IPS DF 6.9 (cell line): ENCODE measurements around the gene COL25A1.

ENCODE experiments used
- DNase-seq: peaks from one replicate; pipeline ENCODE4 v3.0.0-alpha.2; 2013; ENCODE audit warnings: low read depth, low spot score
- H3K27ac ChIP-seq: one replicate; pipeline ENCODE4 v1.5.1; 2013; ENCODE audit warnings: low read length, control low read depth
- H3K27me3 ChIP-seq: 2 replicates; pipeline ENCODE4 v1.6.1; 2013; ENCODE audit warnings: mild to moderate bottlenecking, low read length; ENCODE audit not compliant: control insufficient read depth, insufficient read depth
- H3K36me3 ChIP-seq: 2 replicates; pipeline ENCODE4 v1.6.1; 2013; ENCODE audit warnings: low read length; ENCODE audit not compliant: control insufficient read depth, insufficient read depth
- H3K4me1 ChIP-seq: 2 replicates; pipeline ENCODE4 v1.6.1; 2013; ENCODE audit warnings: low read length; ENCODE audit not compliant: control insufficient read depth, insufficient read depth
- H3K4me3 ChIP-seq: 2 replicates; pipeline ENCODE4 v1.5.1; 2013; ENCODE audit warnings: mild to moderate bottlenecking, low read length
- H3K9me3 ChIP-seq: 2 replicates; pipeline ENCODE4 v1.6.1; 2013; ENCODE audit warnings: low read length, inconsistent platforms; ENCODE audit not compliant: control insufficient read depth, insufficient read depth
- WGBS: extraction: QIAGEN DNeasy Blood & Tissue Kit; methylation state at CpG from one replicate; pipeline ENCODE4 v1.1.7; 2013; ENCODE audit warnings: mixed read lengths, missing lambda C conversion rate; ENCODE audit not compliant: insufficient read length, insufficient coverage; 5-methylcytosine and 5-hydroxymethylcytosine counted together

The COL25A1 gene

GRCh38 chr4:108787724-108788123 is 514.7 kb downstream of the COL25A1 start:
- no peak overlapping the region for H3K4me3 ChIP-seq
- H3K36me3 ChIP-seq, result no peaks in the 10 kb centered on the region
- H3K27ac ChIP-seq, result no peak overlapping the region
- no peaks in the 10 kb centered on the region for H3K9me3 ChIP-seq
- H3K27me3 ChIP-seq, result no peaks in the 10 kb centered on the region
- WGBS, result no CpG with 5 or more reads among the region's 16 CpGs
- no peaks in the 10 kb centered on the region for H3K4me1 ChIP-seq
- DNase-seq, result no peak

GRCh38 chr4:108787106-108787505 is 515.4 kb downstream of the COL25A1 start:
- H3K27me3 ChIP-seq, result no peaks in the 10 kb centered on the region
- H3K36me3 ChIP-seq, result no peaks in the 10 kb centered on the region
- no peak overlapping the region for H3K27ac ChIP-seq
- WGBS, result no CpG with 5 or more reads among the region's 14 CpGs
- no peak for DNase-seq
- H3K9me3 ChIP-seq, result no peaks in the 10 kb centered on the region
- no peak overlapping the region for H3K4me3 ChIP-seq
- H3K4me1 ChIP-seq, result no peaks in the 10 kb centered on the region

GRCh38 chr4:108786351-108786750 is 516.1 kb downstream of the COL25A1 start:
- no peak for DNase-seq
- H3K4me3 ChIP-seq, result no peak overlapping the region
- H3K9me3 ChIP-seq, result no peaks in the 10 kb centered on the region
- no peak overlapping the region for H3K27ac ChIP-seq
- no peaks in the 10 kb centered on the region for H3K4me1 ChIP-seq
- no CpG with 5 or more reads among the region's 8 CpGs for WGBS
- H3K36me3 ChIP-seq, result no peaks in the 10 kb centered on the region
- no peaks in the 10 kb centered on the region for H3K27me3 ChIP-seq

- H3K36me3 ChIP-seq, result no peaks in the 10 kb centered on the region
- H3K9me3 ChIP-seq, result no peaks in the 10 kb centered on the region
- no peaks in the 10 kb centered on the region for H3K27me3 ChIP-seq
- H3K4me1 ChIP-seq, result no peaks in the 10 kb centered on the region
- no CpG with 5 or more reads among the region's 3 CpGs for WGBS
- H3K27ac ChIP-seq, result no peak overlapping the region
- no peak overlapping the region for H3K4me3 ChIP-seq
- no peak for DNase-seq
Observed at GRCh38 chr4:108783665-108784463, 518.6 kb downstream of the COL25A1 start.

- Histone ChIP-seq H3K27ac (no peak overlapping the region), H3K4me1 (no peaks in the 10 kb centered on the region), H3K9me3 (no peaks in the 10 kb centered on the region), H3K4me3 (no peak overlapping the region), H3K27me3 (no peaks in the 10 kb centered on the region), H3K36me3 (no peaks in the 10 kb centered on the region)
- no peak for DNase-seq
Observed at GRCh38 chr4:108779958-108780357, 522.5 kb downstream of the COL25A1 start.

- Histone ChIP-seq H3K27ac (no peak overlapping the region), H3K4me1 (no peaks in the 10 kb centered on the region), H3K36me3 (no peaks in the 10 kb centered on the region), H3K4me3 (no peak overlapping the region), H3K9me3 (no peaks in the 10 kb centered on the region), H3K27me3 (no peaks in the 10 kb centered on the region)
- WGBS, result no CpG with 5 or more reads among the region's 2 CpGs
- no peak for DNase-seq
Observed at GRCh38 chr4:108777388-108777787, 525.1 kb downstream of the COL25A1 start.

- whole genome bisulfite sequencing, result no CpG with 5 or more reads among the region's 5 CpGs
- Histone ChIP-seq H3K27me3 (no peaks in the 10 kb centered on the region), H3K4me3 (no peak overlapping the region), H3K27ac (no peak overlapping the region), H3K4me1 (no peaks in the 10 kb centered on the region), H3K36me3 (no peaks in the 10 kb centered on the region), H3K9me3 (no peaks in the 10 kb centered on the region)
- DNase-seq, result no peak
Observed at GRCh38 chr4:108775921-108776320, 526.5 kb downstream of the COL25A1 start.

- no peaks in the 10 kb centered on the region for H3K27me3 ChIP-seq
- no peak overlapping the region for H3K27ac ChIP-seq
- no peak for DNase-seq
- WGBS, result no CpG with 5 or more reads among the region's 5 CpGs
- no peaks in the 10 kb centered on the region for H3K9me3 ChIP-seq
- H3K4me1 ChIP-seq, result no peaks in the 10 kb centered on the region
- no peaks in the 10 kb centered on the region for H3K36me3 ChIP-seq
- H3K4me3 ChIP-seq, result no peak overlapping the region
Observed at GRCh38 chr4:108774809-108775530, 527.5 kb downstream of the COL25A1 start.

- Histone ChIP-seq H3K4me1 (no peaks in the 10 kb centered on the region), H3K27me3 (no peaks in the 10 kb centered on the region), H3K27ac (no peak overlapping the region), H3K9me3 (no peaks in the 10 kb centered on the region), H3K36me3 (no peaks in the 10 kb centered on the region), H3K4me3 (no peak overlapping the region)
- no peak for DNase-seq
- no CpG with 5 or more reads among the region's 7 CpGs for WGBS
Observed at GRCh38 chr4:108772402-108772801, 530.1 kb downstream of the COL25A1 start.

- no CpG with 5 or more reads among the region's 3 CpGs for WGBS
- no peak for DNase-seq
- H3K4me3 ChIP-seq, result no peak overlapping the region
- no peaks in the 10 kb centered on the region for H3K9me3 ChIP-seq
- peaks cover 2% of the 10 kb centered on the region; the same call in 1 of the 2 replicates for H3K27me3 ChIP-seq
- H3K4me1 ChIP-seq, result no peaks in the 10 kb centered on the region; the same call in 1 of the 2 replicates
- no peaks in the 10 kb centered on the region for H3K36me3 ChIP-seq
- H3K27ac ChIP-seq, result no peak overlapping the region
Observed at GRCh38 chr4:108766058-108766457, 536.4 kb downstream of the COL25A1 start.
